ENCODE measurements around the gene ASIC1.

The ASIC1 gene

GRCh38 chr12:50132505-50133135 lies 75.2 kb downstream of the ASIC1 start:
- no peaks in the 10 kb centered on the region for H3K4me1 ChIP-seq (ENCODE audit: control insufficient read depth, insufficient read depth, low read length, poor library complexity, severe bottlenecking)
- peaks cover 71% of the 10 kb centered on the region for H3K36me3 ChIP-seq (ENCODE audit: control insufficient read depth, insufficient read depth, low read length)
- no peak overlapping the region for H3K4me3 ChIP-seq (ENCODE audit: insufficient read depth, low read depth, low read length, poor library complexity, severe bottlenecking)
- no peaks in the 10 kb centered on the region for H3K27me3 ChIP-seq (replicated peaks; ENCODE audit: control insufficient read depth, insufficient read depth, low read length, poor library complexity, severe bottlenecking)
- H3K27ac ChIP-seq (ENCODE audit: insufficient read depth, low read length, poor library complexity, severe bottlenecking): no peak overlapping the region
- no peaks in the 10 kb centered on the region for H3K9me3 ChIP-seq (ENCODE audit: control insufficient read depth, low read length)
- no peak for DNase-seq

All from effector memory CD4-positive, alpha-beta T cell (primary cell).